Endothelial cell of umbilical vein (primary cell): ENCODE data around the gene KCTD5.

Experiments
- EZH2 ChIP-seq: IDR thresholded peaks from 2 replicates; pipeline ENCODE4 v1.6.1; 2012; ENCODE audit warnings: borderline replicate concordance, low read depth, mild to moderate bottlenecking, moderate library complexity, low read length, inconsistent platforms; ENCODE audit not compliant: severe bottlenecking
- FOS ChIP-seq: IDR thresholded peaks from 2 replicates; pipeline ENCODE4 v1.6.1; 2011; ENCODE audit warnings: mild to moderate bottlenecking, low read length, moderate library complexity, borderline replicate concordance; ENCODE audit not compliant: insufficient read depth
- GATA2 ChIP-seq: IDR thresholded peaks from 2 replicates; pipeline ENCODE4 v1.7.0; 2011; ENCODE audit warnings: low read depth, mild to moderate bottlenecking, moderate library complexity, mixed read lengths, low read length; ENCODE audit not compliant: insufficient read length, insufficient read depth
- JUN ChIP-seq: IDR thresholded peaks from 2 replicates; pipeline ENCODE4 v1.6.1; 2011; ENCODE audit warnings: borderline replicate concordance, low read depth; ENCODE audit not compliant: insufficient read length, insufficient read depth
- MYC ChIP-seq: IDR thresholded peaks from one replicate; pipeline ENCODE4 v1.6.1; 2011; ENCODE audit warnings: mild to moderate bottlenecking, low read depth, low read length
- POLR2A ChIP-seq: IDR thresholded peaks from 2 replicates; pipeline ENCODE4 v1.6.1; 2012; ENCODE audit warnings: low read depth, mild to moderate bottlenecking, control low read depth, low read length
- POLR2AphosphoS5 ChIP-seq: IDR thresholded peaks from 2 replicates; pipeline ENCODE4 v1.6.1; 2012; ENCODE audit warnings: low read depth, mild to moderate bottlenecking, control low read depth, low read length, moderate library complexity; ENCODE audit not compliant: insufficient read depth
- TF ChIP-seq, protein P1 (sequence below), 2 donors: IDR thresholded peaks; 1 replicate in 1 of 2; 2 replicates in 1 of 2; pipeline ENCODE4 v1.5.1; 2011; ENCODE audit warnings: low read length in 2 of 2, mild to moderate bottlenecking in 2 of 2, moderate library complexity in 2 of 2, control low read depth in 1 of 2, inconsistent platforms in 1 of 2, low read depth in 1 of 2; ENCODE audit not compliant: insufficient read depth in 1 of 2; ENCODE audit errors: extremely low read depth in 1 of 2
- TF ChIP-seq, protein P2 (sequence below): IDR thresholded peaks from 2 replicates; pipeline ENCODE4 v1.6.1; 2011; ENCODE audit not compliant: insufficient read depth, insufficient read length

DNA sequence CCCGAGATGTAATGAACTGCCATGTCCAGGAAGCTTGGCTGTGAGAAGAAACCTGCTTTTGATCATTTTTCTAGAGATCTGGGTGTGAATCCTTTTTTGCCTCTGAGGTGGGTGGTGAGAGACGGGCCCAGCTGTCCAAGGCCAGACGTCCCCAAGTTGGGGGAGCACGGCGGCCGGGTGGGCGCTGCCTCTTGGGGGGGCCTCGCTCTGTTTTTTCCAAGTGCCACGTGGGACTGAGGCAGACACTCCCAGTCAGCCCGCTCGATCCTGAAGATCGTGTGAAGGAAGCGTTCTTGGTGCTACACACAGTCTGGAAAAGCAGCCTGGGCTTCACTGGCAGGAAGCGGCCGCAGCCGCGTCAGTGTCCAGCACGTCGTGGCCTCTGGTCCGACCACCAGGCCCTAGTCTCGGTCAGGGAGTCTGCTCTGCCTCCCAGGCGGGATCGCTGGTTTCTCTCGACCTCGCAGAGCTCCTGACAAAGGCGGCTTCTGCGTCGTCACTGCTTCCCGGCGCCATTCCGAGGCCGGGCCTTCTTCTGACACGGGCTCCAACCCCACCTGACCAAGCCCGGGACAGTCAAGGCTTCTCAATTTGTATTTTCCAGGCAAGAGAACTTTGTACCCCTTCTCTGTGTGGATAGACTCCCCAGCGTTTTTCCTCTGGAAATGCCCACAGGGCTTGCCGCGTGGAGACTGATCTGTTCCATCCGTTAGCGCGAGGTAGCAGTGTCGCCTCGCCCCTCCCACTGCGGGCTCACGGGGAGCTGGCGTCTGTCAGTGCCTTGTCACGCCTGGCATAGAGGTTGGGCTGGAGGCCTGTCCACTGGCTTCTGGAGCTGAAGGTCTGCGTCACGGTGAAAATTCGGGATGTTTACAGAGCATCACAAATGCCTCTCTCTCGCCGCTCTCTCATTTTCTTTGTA is 25.3 kb downstream of the KCTD5 start:
- TF ChIP-seq, protein P1, sequence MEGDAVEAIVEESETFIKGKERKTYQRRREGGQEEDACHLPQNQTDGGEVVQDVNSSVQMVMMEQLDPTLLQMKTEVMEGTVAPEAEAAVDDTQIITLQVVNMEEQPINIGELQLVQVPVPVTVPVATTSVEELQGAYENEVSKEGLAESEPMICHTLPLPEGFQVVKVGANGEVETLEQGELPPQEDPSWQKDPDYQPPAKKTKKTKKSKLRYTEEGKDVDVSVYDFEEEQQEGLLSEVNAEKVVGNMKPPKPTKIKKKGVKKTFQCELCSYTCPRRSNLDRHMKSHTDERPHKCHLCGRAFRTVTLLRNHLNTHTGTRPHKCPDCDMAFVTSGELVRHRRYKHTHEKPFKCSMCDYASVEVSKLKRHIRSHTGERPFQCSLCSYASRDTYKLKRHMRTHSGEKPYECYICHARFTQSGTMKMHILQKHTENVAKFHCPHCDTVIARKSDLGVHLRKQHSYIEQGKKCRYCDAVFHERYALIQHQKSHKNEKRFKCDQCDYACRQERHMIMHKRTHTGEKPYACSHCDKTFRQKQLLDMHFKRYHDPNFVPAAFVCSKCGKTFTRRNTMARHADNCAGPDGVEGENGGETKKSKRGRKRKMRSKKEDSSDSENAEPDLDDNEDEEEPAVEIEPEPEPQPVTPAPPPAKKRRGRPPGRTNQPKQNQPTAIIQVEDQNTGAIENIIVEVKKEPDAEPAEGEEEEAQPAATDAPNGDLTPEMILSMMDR (IDR thresholded peaks at IDR 0.05; ENCODE audit: extremely low read depth in 1 of 2, insufficient read depth in 1 of 2, low read depth in 1 of 2, low read length in 2 of 2) = no peak
- no peak for TF ChIP-seq POLR2A
- no peak for TF ChIP-seq MYC
- TF ChIP-seq EZH2 = no peak
- TF ChIP-seq, protein P2, sequence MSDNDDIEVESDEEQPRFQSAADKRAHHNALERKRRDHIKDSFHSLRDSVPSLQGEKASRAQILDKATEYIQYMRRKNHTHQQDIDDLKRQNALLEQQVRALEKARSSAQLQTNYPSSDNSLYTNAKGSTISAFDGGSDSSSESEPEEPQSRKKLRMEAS = no peak
- no peak for TF ChIP-seq JUN
- TF ChIP-seq FOS = no peak
- no peak for TF ChIP-seq POLR2AphosphoS5
- no peak for TF ChIP-seq GATA2
